HG02610 (cell line): ENCODE results near the gene INTS1.

Source experiments
- ATAC-seq: cut with Tn5 transposase; IDR thresholded peaks from one replicate; pipeline ENCODE4 v1.9.1; 2021; ENCODE audit warnings: mild to moderate bottlenecking, moderate library complexity; ENCODE audit not compliant: unreplicated experiment

The INTS1 gene

DNA sequence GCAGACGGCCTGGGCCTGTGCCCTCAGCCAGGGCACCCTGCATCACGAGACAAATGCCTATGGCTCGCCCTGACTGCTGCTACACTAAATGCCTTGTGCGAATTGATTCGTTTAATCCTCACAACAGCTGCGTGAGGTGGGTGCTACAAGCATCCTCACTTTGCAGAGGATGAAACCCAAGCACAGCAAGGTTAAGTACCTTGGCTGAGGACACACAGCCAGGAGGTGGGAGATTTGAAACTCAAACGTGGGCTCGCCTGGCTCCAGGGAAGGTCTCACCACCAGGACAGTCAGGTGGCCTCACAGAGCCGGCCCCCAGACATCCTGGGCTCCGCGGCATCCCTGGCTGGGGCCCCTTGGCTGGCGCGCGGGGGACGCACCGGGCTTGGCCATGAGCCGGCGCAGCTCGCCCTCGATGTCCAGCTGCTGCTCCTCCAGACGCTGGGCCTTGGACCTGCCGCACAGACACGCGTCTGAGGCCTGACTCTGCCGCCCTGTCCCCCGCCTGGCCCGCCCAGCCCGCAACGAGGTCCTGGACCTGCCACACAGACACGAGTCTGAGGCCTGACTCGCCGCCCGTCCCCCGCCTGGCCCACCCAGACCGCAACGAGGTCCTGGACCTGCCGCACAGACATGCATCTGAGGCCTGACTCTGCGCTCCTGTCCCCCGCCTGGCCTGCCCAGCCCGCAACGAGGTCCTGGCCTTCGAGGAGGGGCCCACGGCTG, 66.9 kb downstream of the INTS1 start:
- no peak for ATAC-seq

DNA sequence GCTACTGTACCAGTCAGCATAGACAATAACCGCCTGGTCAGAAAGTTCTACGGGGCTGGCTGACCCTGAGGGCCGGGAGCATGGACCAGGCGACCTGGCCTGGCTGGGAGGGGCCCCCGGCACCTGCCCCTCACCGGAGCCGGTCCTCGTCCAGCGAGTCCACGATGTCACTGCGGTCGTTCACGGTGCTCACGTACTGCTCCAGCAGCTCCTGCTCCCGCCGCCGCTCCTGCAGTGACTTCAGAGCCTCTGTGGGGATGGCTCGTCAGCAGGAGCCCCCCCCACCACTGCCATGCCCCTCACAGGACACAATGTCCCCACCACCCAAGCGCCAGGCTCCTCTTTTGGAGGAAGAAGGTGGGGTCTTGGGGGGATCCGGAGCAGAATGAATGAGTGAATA, 67.6 kb downstream of the INTS1 start:
- ATAC-seq: no peak

DNA sequence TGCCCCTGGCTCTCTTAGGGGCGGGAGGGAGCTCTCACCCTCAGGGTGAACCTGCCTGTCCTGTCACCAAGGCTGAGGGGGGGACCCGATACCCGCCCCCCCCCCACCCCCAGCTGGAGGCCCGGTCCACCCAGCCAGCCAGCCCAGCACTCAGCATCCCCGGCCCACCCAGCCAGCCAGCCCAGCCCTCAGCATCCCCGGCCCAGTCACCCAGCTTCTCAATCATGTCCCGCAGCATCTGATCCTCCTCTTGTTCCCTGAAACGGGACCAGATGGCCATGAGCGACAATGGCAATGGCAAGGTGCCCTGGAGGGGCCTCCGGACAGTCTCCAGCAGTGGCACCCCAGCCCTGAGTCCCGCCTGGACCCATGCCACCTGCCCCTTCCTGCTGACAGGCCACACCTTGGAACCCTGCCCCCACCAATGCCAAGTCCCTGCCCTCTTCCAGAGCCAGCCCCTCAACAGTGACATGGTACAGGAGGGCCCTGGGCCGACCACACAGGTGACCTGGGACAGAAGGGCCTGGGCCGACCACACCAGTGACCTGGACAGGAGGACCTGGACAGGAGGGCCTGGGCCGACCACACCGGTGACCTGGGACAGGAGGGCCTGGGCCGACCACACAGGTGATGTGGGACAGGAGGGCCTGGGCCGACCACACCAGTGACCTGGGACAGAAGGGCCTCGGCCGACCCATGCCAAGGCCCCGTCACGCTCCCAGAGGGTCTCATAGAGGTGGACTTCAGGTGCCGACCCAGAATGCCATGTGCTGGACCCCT, 69.1 kb downstream of the INTS1 start:
- no peak for ATAC-seq

DNA sequence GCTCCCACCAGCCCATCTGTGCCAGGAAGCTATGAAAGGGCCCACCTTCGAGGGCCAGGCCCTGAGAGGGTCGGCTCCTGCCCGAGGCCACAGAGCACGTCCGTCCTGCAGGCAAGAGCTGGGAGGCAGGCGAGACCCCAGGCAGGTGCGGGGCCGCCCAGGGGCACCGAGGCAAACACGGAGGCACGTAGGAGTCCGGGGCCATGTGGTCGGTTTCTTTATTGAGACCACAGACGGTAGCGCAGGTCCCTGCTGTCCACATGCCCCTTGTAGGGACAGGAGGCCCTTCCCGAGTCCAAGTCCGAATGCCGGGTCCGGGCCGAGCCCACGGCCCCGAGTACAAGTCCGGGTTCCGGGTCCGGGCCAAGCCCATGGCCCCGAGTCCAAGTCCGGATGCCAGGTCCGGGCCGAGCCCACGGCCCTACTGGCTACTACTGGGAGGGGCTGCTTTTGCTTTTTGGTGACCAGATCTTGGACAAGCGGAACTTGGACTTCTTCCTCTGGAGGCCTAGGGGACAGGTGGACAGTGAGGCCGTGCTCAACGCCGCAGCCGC, 69.9 kb downstream of the INTS1 start:
- no peak for ATAC-seq

DNA sequence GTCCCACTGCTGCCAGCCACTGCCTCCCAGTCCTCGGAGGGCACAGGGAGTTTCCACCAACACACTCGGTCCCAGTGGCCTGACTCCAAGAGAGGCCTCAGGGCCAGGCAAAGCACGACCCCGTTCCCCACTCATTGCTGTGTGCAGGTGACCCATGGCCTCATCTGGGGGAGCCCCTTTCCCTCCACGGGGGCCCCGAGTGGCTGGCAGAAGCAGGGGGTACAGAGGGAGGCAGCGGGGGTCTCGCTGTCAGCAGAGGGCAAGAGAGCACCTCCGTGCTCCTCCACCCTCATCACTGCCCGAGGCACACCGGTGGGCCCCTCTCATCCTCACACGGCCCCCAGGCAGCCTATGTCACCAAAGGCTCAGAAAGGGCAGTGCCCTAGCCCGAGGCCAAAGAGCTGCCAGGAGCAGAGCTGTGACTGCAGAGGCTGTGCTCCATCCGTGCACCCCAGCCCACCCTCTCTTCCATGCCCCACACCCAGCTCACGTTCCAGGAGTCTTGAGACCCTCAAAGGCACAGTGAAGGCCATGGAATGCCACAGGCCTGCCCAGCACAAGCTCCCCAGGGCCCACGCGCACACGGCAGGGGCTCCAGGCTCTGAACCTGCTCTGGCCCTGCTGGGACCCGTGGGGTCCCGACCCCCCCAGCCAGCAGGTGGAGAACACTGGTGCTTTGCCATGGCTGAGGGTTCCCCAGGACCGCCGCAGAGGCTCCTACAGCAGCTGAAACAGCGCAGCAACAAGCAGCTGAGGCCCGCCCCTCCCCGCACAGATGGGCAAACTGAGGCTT, 70.9 kb downstream of the INTS1 start:
- ATAC-seq: no peak

DNA sequence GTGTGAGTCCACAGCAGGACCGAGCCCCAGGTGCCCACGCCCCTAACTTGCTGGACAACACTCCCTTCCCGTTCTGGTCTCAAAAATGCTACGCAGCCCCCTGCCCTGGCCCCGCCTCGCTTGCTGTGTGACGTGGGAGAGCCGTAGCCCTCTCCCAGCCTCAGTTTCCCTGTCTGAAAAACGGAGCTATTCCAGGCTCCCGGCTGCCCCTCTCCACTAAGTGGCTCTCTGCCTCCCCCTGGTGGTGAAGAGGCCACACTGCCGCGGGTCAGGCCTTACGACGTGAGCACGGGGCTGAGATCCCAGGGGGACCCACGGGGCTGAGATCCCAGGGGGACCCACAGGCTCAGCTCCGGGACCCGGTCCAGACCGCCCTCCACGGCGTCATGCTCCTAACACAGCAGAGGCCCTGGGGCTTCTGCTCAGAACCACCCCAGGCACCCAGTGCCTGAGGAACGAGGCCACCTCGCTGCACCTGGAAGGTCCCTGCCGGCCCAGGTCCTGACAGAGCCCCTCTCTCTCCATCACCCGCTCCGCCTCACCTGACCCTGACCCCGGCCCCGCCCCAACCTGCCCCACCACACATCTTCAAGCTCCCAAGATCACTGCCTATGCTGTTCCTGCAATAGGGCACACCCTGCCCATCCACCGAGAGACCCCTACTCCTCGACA, 71.6 kb downstream of the INTS1 start:
- ATAC-seq: no peak

DNA sequence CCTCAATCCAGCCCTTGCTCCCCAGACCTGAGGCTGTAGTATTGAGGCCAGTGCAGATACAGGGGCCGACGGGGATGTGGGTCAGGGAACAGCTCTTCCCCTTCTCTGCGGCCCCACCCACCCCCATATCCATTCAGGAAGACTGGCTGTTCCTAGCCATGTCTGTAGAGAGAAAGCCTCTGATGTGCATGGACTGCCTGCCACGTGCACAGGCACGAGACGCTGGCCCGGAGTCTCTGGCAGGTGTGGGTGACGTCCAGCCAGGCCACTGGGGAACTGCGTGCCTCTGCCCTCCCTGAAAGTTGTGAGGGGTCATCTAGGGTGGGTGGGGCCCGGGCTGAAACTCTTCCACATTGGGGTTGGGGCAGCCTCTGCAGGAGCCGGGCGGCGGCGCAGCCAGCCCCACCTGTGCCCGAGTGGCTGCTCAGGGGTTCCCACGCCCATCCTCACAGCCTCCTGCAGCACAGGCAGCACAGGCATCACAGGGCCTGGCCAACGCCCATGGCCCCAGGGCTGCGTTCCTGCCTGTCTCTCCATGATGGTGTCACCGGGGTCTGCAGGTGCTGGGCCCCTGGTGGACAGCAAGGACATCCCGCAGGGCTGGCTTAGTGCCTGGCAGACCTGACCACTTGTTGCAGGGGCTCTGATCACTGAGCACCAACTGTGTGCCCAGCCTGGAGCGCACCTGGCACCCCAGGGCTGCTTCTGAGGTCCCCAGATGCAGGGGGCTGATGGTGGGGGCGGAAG, 72.4 kb downstream of the INTS1 start:
- no peak for ATAC-seq

DNA sequence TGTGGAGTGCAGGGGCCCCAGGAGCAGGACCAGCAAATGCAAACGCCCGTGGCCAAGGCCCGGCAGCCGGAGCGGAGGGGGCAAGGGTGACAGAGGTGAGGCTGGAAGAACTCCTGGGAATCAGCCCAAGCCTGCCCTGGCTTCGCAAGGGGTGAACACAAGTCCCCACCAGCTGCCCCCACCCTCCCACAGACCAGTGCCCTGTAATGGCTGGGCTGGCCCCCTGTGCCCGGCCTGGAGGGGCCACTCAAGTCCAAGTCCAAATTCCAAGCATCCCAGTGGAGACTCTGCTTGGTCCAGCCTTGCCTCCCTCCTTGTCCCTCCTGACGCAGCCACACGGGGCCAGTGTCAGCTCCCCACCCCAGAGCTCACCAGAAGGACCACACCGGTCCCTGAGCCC, 73.0 kb downstream of the INTS1 start:
- ATAC-seq: no peak

DNA sequence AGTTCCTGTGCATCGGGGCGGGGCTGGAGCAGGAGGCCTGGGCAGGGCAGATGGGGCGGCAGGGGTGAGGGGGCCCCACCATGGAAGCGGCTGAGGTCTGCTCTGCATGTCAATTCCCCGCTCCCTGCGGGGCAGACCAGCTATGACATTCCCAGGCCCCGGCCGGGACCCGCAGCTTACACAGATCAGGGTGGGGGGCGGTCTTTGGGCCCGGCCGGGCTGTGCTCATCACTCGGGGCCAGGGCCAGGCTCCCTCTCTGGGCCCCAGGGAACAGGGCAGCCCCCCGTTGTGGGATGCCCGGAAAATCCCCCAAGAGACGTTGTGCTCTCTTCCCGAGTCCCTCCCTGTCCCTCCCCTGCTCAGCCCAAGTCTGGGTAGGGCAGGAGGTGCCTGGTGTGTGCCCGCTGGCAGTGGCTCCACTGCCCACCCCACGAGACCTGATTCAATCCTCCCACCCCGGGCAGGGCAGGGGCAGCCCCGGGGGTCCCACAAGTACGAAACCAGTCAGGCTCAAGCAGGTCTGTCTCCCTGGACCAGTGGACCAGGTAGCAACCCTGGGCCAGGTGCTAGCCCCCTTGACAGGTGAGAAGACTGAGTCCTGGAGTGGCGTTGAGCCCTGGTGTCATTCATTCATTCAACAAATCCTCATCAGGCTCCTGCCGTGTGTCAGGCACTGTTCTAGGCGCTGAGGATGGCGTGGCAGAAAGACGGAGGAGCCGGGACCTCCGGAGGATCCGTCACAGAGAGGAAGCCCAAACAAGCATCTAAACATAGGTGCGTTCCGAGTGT, 73.9 kb downstream of the INTS1 start:
- ATAC-seq: no peak

DNA sequence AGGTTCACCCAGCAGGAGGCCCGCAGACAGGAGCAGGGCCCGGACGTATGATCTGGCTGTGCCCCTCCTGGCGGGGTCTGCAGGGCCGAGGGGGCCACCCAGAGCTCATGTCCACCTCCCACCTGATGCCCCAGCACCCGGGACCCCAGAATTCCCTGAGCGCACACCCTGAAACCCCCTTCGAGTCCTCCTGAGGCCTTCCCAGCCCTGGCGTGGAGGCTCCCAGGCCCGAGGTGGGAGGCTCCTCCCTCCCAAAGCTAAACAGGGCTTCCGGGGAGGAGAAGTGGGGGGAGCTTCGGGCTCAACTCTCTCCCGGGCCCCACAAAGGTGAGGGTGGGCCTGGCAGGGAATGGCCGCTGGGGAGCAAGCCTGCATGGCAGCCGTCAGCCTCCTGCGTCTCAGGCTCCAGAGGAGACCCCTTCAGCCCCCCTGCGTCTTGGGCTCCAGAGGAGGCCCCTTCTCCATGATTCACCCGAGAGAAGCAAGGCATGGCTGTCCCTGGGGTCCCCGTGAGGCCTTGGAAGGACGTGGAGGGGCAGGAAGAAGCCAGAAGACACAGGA, 75.2 kb downstream of the INTS1 start:
- ATAC-seq: no peak

DNA sequence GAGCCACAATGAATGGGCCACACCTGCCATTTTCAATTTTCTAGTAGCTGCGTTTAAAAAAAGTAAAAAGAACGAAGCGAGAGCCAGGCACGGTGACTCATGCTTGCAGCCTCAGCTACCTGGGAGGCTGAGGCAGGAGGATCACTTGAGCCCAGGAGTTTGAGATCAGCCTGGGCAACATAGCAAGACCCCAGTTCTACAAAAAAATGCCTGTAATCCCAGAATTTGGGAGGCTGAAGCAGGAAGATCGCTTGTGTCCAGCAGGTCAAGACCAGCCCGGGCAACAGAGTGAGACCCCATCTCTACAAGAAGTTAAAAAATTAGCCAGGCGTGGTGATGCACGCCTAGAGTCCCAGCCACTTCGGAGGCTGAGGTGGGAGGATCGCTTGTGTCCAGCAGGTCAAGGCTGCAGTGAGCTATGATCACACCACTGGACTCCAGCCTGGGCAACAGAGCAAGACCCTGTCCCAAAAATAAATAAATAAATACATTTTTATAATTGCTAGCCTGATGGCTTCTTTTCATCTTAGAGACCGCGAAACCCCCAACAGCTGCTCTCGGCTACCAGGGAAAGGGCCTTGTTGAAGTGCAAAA, 77.0 kb downstream of the INTS1 start:
- no peak for ATAC-seq

DNA sequence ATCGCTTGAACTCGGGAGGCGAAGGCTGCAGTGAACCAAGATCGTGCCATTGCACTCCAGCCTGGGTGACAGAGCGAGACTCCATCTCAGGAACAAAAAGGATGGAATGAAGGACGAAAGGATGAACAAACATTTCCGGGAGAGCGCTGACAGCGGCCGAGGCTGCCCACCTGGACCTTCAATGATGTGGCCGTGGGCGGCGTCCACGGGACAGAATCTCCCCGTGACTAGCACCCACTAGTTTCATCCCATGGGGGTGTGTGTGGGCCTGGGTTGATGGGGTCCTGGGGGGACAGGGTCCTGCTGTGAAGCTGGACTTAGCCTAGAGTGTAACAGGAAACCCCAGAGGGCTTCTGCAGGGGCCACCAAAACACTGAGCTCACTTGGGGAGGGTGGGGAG, 77.7 kb downstream of the INTS1 start:
- no peak for ATAC-seq

DNA sequence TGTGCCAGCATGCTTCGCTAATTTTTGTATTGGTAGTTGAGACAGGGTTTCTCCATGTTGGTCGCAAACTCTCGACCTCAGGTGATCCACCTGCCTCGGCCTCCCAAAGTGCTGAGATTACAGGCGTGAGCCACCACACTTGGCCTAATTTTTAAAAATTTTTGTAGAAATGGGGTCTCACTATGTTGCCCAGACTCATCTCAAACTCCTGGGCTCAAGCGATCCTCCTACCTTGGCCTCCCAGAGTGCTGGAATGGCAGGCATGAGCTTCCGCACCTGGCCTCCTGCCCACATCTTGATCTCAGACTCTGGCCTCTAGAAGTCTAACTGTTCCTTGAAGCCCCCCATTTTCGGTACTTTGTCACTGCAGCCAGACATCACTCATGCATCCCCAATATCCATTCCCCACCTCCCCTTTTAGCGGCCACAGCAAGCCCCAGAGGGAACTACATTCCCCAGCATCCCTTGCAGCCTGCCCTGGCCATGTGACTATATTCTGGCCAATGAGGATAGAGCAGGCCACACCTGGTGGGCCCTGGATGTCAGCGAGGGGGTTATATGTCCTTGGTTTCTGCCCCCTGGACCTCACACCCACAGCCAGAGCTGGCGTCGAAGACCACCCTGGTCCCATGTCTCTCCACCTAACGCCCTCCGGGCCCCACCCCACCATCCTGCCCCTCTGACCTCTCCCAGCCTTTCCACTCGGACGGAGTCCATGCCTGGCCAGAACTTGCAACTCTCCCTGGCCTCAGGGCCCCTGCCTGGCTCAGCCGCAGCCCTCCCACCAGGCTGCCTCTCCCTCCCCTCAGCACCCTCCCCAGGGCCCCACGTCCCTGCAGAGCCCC, 78.7 kb downstream of the INTS1 start:
- ATAC-seq: no peak

DNA sequence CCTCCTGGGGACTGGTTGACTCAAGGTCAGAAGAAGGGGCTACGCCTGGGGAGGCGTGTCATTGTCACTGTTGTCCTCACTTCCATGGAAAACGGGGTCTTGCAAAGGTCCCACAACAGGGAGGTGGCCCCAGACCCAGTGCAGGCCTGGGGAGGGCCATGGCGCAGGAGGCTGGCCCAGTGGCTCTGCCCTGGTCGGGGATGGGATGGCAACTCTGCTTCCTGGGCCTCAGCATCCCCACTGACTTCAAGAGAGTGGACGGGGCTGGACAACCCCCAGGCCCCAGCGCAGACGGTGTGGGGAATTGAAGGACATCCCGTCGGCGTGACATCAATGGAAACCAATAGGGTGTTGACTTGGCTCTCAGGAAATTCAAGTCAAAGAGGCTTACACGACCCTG, 80.1 kb downstream of the INTS1 start:
- ATAC-seq: no peak

DNA sequence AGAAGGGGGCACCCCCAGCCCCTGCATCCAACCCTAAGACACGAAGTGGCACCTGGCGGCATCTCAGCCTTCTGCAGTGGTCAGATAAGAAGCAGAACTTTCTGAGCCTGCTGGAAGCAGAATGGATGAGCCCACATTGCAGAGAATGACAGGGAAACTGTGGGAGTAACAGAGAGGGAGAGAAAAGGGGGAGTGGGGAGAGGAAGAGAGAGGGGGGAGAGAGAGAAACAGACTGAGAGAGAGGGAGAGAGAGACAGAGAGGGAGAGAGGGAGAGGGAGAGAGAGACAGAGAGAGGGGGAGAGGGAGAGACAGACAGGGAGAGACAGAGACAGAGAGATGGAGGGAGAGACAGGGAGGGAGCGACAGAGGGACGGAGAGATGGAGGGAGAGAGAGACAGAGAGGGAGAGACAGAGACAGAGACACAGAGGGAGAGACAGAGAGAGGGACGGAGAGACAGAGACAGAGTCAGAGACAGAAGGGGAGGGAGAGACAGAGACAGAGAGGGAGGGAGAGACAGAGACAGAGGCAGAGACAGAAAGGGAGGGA, 80.9 kb downstream of the INTS1 start:
- ATAC-seq: no peak

DNA sequence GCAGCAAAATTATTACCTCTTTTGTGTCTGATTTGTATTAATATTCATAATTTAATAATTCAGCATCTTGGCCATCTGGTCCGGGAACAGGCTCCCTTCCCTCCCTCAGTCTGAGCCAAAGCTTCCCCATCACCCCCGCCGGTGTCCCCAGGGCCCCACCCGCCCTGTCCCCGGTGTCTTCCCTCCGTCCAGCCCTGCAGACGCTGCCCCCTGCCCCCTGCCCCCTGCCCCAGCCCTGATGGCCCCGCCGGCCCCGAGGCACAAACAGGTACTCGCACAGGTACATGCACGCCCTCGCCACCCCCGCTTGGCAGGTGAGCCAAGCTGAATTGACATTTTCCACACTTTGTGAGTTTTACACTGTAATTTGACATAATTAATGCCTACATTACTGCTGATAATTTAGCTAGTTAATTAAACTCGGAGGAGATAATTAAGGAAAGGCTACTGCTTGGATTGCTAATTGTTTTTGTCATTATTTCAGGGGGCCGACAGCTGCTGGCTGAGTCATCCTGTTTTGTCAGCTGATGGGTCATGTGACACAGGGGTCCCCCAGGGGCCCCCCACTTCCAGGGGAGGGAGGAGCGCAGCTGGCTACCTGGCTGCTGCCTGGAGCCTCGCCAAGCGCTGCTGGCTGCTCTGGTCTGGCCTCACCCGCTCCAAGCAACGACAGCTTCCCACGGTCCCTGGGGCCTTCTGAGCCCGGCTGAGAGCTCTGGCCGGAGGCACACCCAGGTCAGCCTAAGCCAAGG, 81.5 kb downstream of the INTS1 start:
- ATAC-seq: no peak

DNA sequence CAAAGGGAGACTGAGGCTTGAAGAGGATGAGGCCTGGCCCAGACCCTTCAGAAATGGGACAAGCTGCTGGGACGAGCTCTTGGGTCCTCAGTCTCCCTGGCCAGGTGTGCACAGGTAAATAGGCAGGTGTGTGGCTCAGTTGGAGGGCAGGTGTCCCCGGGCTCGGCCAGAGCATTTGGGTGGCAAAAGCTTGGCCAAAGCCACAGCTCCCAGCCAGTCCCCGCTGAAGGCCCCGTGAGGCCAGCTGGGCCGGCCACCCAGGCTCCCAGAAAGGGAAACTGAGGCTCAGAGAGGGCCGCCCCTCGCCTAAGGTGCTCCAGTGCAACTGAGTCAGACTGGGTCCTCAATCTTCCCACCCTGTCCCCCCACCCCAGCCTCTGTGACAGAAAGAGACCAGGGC, 82.2 kb downstream of the INTS1 start:
- no peak for ATAC-seq
